WTC11 (cell line): ENCODE measurements around the gene COG3. TPM values are rescaled to one million over a fixed set of nuclear protein-coding genes. Genes with fewer than 3 reads are reported as not detected.
"Not testable (repeated sequence)": the region's sequence is repeated elsewhere in the genome, so short reads cannot be mapped to it uniquely, and the experiment has no call there.

Source experiments
- ATAC-seq: fragments of 200-7000 bp; cut with Tn5 transposase; 2 replicates; pipeline ENCODE4 v1.10.0; 2021; ENCODE audit warnings: mild to moderate bottlenecking, moderate library complexity
- CTCF ChIA-PET: fragments of 300-600 bp; sonication (Branson Sonifier 250); formaldehyde crosslinking; loops from one replicate; lab custom pipeline; 2021; ENCODE audit warnings: antibody characterized with exemption; lab: Charles Lee
- POLR2A ChIA-PET: fragments of 350-600 bp; sonication (Branson Sonifier 250); formaldehyde crosslinking; loops from one replicate; lab custom pipeline; 2021; ENCODE audit warnings: antibody characterized with exemption; lab: Charles Lee
- DNase-seq: peaks from one replicate; pipeline ENCODE4 v3.0.0; 2021; ENCODE audit warnings: low spot score
- H3K27ac Mint-ChIP-seq: 2 replicates; pipeline ENCODE4 v1.8.0; 2021; ENCODE audit warnings: mixed read lengths
- H3K27me3 Mint-ChIP-seq: 2 replicates; pipeline ENCODE4 v1.8.0; 2021; ENCODE audit warnings: low read depth, mild to moderate bottlenecking, moderate library complexity, mixed read lengths
- H3K36me3 Mint-ChIP-seq: 2 replicates; pipeline ENCODE4 v1.8.0; 2021; ENCODE audit warnings: mixed read lengths
- H3K4me1 Mint-ChIP-seq: 2 replicates; pipeline ENCODE4 v1.8.0; 2022; ENCODE audit warnings: mixed read lengths
- H3K4me3 Mint-ChIP-seq: 2 replicates; pipeline ENCODE4 v1.8.0; 2021; ENCODE audit warnings: mild to moderate bottlenecking, moderate library complexity, mixed read lengths
- H3K9me3 Mint-ChIP-seq: 2 replicates; pipeline ENCODE4 v1.8.0; 2021; ENCODE audit warnings: mixed read lengths
- CTCF ChIP-seq: fragments of 200-600 bp; IDR thresholded peaks from 2 replicates; pipeline ENCODE4 v1.8.0; 2022; ENCODE audit warnings: antibody characterized with exemption
- EMX1 ChIP-seq: fragments of 250-450 bp; sonication (Bioruptor Pico); IDR thresholded peaks from 2 replicates; pipeline ENCODE4 v1.8.0; 2021; ENCODE audit warnings: mild to moderate bottlenecking
- FOXK1 ChIP-seq: sonication (generic); formaldehyde crosslinking; IDR thresholded peaks from 2 replicates; pipeline ENCODE4 v1.8.0; 2022; ENCODE audit warnings: mild to moderate bottlenecking, moderate library complexity, missing genetic modification reagents
- HMGXB4 ChIP-seq: sonication (generic); formaldehyde crosslinking; IDR thresholded peaks from 2 replicates; pipeline ENCODE4 v1.8.1; 2023; ENCODE audit warnings: mild to moderate bottlenecking, moderate library complexity, missing genetic modification reagents
- IRF2 ChIP-seq: sonication (generic); formaldehyde crosslinking; IDR thresholded peaks from 2 replicates; pipeline ENCODE4 v1.8.0; 2022; ENCODE audit warnings: low read depth, missing genetic modification reagents, borderline replicate concordance
- MAX ChIP-seq: sonication (generic); formaldehyde crosslinking; IDR thresholded peaks from 2 replicates; pipeline ENCODE4 v1.8.0; 2022; ENCODE audit warnings: mild to moderate bottlenecking, missing genetic modification reagents
- MXD4 ChIP-seq: fragments of 250-450 bp; sonication (Bioruptor Pico); IDR thresholded peaks from 2 replicates; pipeline ENCODE4 v1.8.0; 2021; ENCODE audit warnings: mild to moderate bottlenecking, moderate library complexity, borderline replicate concordance
- MYBL2 ChIP-seq: sonication (generic); formaldehyde crosslinking; IDR thresholded peaks from 2 replicates; pipeline ENCODE4 v1.8.1; 2023; ENCODE audit warnings: mild to moderate bottlenecking, moderate library complexity, missing genetic modification reagents
- NFE2L1 ChIP-seq: sonication (generic); formaldehyde crosslinking; IDR thresholded peaks from 2 replicates; pipeline ENCODE4 v1.8.1; 2023; ENCODE audit warnings: missing genetic modification reagents
- NFYB ChIP-seq: sonication (generic); formaldehyde crosslinking; conservative IDR thresholded peaks from 2 replicates; pipeline ENCODE4 v1.8.0; 2022; ENCODE audit warnings: low read depth, missing genetic modification reagents
- NR3C1 ChIP-seq: sonication (generic); formaldehyde crosslinking; conservative IDR thresholded peaks from 2 replicates; pipeline ENCODE4 v1.8.1; 2023; ENCODE audit warnings: low read depth, mild to moderate bottlenecking, missing genetic modification reagents
- OVOL2 ChIP-seq: fragments of 250-450 bp; sonication (Bioruptor Pico); IDR thresholded peaks from 2 replicates; pipeline ENCODE4 v1.9.0; 2021; ENCODE audit warnings: mild to moderate bottlenecking, borderline replicate concordance
- RORB ChIP-seq: fragments of 250-450 bp; sonication (Bioruptor Pico); IDR thresholded peaks from 2 replicates; pipeline ENCODE4 v1.9.0; 2021; ENCODE audit warnings: mild to moderate bottlenecking
- TEAD1 ChIP-seq: sonication (generic); formaldehyde crosslinking; IDR thresholded peaks from 2 replicates; pipeline ENCODE4 v1.8.0; 2022; ENCODE audit warnings: mild to moderate bottlenecking, missing genetic modification reagents
- TEAD4 ChIP-seq: sonication (generic); formaldehyde crosslinking; IDR thresholded peaks from 2 replicates; pipeline ENCODE4 v1.8.0; 2022; ENCODE audit warnings: mild to moderate bottlenecking, missing genetic modification reagents
- ZBTB21 ChIP-seq: sonication (generic); formaldehyde crosslinking; IDR thresholded peaks from 2 replicates; pipeline ENCODE4 v1.8.1; 2023; ENCODE audit warnings: mild to moderate bottlenecking, missing genetic modification reagents, borderline replicate concordance
- ZNF423 ChIP-seq: fragments of 250-450 bp; sonication (Bioruptor Pico); IDR thresholded peaks from 2 replicates; pipeline ENCODE4 v2.1.2; 2022; ENCODE audit warnings: mild to moderate bottlenecking, moderate library complexity
- ZNF512 ChIP-seq: sonication (generic); formaldehyde crosslinking; IDR thresholded peaks from 2 replicates; pipeline ENCODE4 v1.8.1; 2022; ENCODE audit warnings: missing genetic modification reagents, borderline replicate concordance
- ZNF671 ChIP-seq: fragments of 250-450 bp; sonication (Bioruptor Pico); IDR thresholded peaks from 2 replicates; pipeline ENCODE4 v1.8.0; 2021; ENCODE audit warnings: mild to moderate bottlenecking
- total RNA-seq: library from RNA; stranded (reverse); gene quantifications from 3 replicates; pipeline ENCODE4 v1.2.3, GENCODE V29; 2021

COG3 gene
- total RNA-seq, 1 experiment from 2014 or later = 21.6 TPM

- TF ChIP-seq NFYB (CRISPR knock-in tag) (no peak), ZNF671 (CRISPR knock-in tag) (no peak), ZNF423 (no peak), OVOL2 (CRISPR knock-in tag) (no peak), HMGXB4 (peak; percentile 67; the same call in 1 of the 2 replicates), MAX (peak; percentile 43), ZBTB21 (0 out of 2 replicates have a peak, but pooled peaks have one; percentile 45), TEAD1 (CRISPR knock-in tag) (0 out of 2 replicates have a peak, but pooled peaks have one; percentile 10), ZNF512 (CRISPR knock-in tag) (peak; percentile 53; the same call in 1 of the 2 replicates), CTCF (no peak), EMX1 (no peak), NFE2L1 (CRISPR knock-in tag) (peak; percentile 56)
These were observed 46.8 kb upstream of the COG3 start, which contains the start of gene SLC25A30 (continued) for GRCh38 chr13:45417790-45418534.

- ATAC-seq, H3K9me3 Mint-ChIP-seq, POLR2A ChIA-PET, H3K27ac Mint-ChIP-seq, H3K36me3 Mint-ChIP-seq, H3K4me3 Mint-ChIP-seq, DNase-seq: not testable (repeated sequence)
- CTCF ChIA-PET = interaction anchor here (2.4 to 2.8 kb wide), 2 partner anchors 25 to 48 kb away, joined by 14 to 17 read pairs; no protein-coding TSS in a partner anchor
- Mint-ChIP-seq H3K27me3 (peaks cover 30% of the 10 kb centered on the region), H3K4me1 (peaks cover 11% of the 10 kb centered on the region)
These were observed 45.4 kb upstream of the COG3 start for GRCh38 chr13:45419389-45419788.

GRCh38 chr13:45419945-45420344 lies 44.8 kb upstream of the COG3 start:
- POLR2A ChIA-PET = no interaction called here
- Mint-ChIP-seq H3K4me1 (peaks cover 11% of the 10 kb centered on the region), H3K27ac (no peak overlapping the region), H3K36me3 (no peaks in the 10 kb centered on the region), H3K27me3 (peaks cover 30% of the 10 kb centered on the region), H3K4me3 (no peak overlapping the region), H3K9me3 (no peaks in the 10 kb centered on the region)
- ATAC-seq = no peak
- CTCF ChIA-PET = interaction anchor here (2.4 kb wide), 1 partner anchor 26 kb away, joined by 14 read pairs; no protein-coding TSS in a partner anchor
- DNase-seq = no peak
- no peak for TF ChIP-seq IRF2 (CRISPR knock-in tag)
- no peak for TF ChIP-seq MYBL2 (CRISPR knock-in tag)
- no peak for TF ChIP-seq MXD4 (CRISPR knock-in tag)
- no peak for TF ChIP-seq TEAD4
- no peak for TF ChIP-seq NR3C1 (CRISPR knock-in tag)
- no peak for TF ChIP-seq ZNF423
- no peak for TF ChIP-seq FOXK1 (CRISPR knock-in tag)
- no peak for TF ChIP-seq RORB (CRISPR knock-in tag)
